ENCODE data around the gene PALD1. TPM values are rescaled to one million over a fixed set of nuclear protein-coding genes. Genes with fewer than 3 reads are reported as not detected.

The PALD1 gene
- polyA plus RNA-seq, 3 donors: 0.04 to 0.11 TPM; not detected in 1

GRCh38 chr10:70510904-70511303 is 32.3 kb downstream of the PALD1 start:
- Histone ChIP-seq H3K79me2 (ENCODE audit: insufficient read depth, low read length) (no peaks in the 10 kb centered on the region), H4K20me1 (ENCODE audit: insufficient read depth, low read length) (no peaks in the 10 kb centered on the region), H3K36me3 (replicated peaks in 1 of 2; ENCODE audit: control insufficient read depth in 1 of 2, insufficient read depth in 2 of 2, low read length in 2 of 2) (no peaks in the 10 kb centered on the region), H3K9ac (ENCODE audit: insufficient read depth, low read length, poor library complexity, severe bottlenecking) (no peak overlapping the region), H3K9me3 (replicated peaks in 1 of 2; ENCODE audit: control insufficient read depth in 1 of 2, insufficient read depth in 1 of 2, low read length in 2 of 2) (no peaks in the 10 kb centered on the region), H3K4me3 (replicated peaks in 1 of 3; ENCODE audit: low read depth in 2 of 3, low read length in 3 of 3) (no peak overlapping the region), H2AFZ (ENCODE audit: insufficient read depth, low read depth, low read length, poor library complexity, severe bottlenecking) (peak overlapping the region; percentile 1), H3K4me2 (replicated peaks; ENCODE audit: extremely low read depth, low read length, poor library complexity, severe bottlenecking) (no peak overlapping the region), H3K27me3 (ENCODE audit: control insufficient read depth in 2 of 2, insufficient read depth in 2 of 2, low read length in 2 of 2) (no peaks in the 10 kb centered on the region), H3K4me1 (ENCODE audit: control insufficient read depth in 1 of 2, insufficient read depth in 2 of 2, low read length in 2 of 2) (peaks cover 9 to 15% of the 10 kb centered on the region in 2 donors), H3K27ac (ENCODE audit: low read depth in 1 of 2, low read length in 2 of 2) (no peak overlapping the region)
- H3K9me3 Mint-ChIP-seq: no peaks in the 10 kb centered on the region
- TF ChIP-seq CTCF (IDR thresholded peaks at IDR 0.05): no peak
- DNase-seq: no peak
- 95% methylated on average over 6 of the region's 6 CpGs for WGBS (ENCODE audit: insufficient coverage)
- H3K27ac Mint-ChIP-seq: no peak overlapping the region
- no peak overlapping the region for H3K4me3 Mint-ChIP-seq
- H3K36me3 Mint-ChIP-seq: no peaks in the 10 kb centered on the region
- intact Hi-C loops (cut with micrococcal nuclease): no loop called here
- H3K4me1 Mint-ChIP-seq: peaks cover 16% of the 10 kb centered on the region
- H3K27me3 Mint-ChIP-seq (ENCODE audit: low read depth in 3 of 3): peaks cover 3 to 7% (median 3%) of the 10 kb centered on the region in 3 donors

- no peak overlapping the region for H3K9ac ChIP-seq (ENCODE audit: insufficient read depth, low read length, poor library complexity, severe bottlenecking)
- no peak for TF ChIP-seq CTCF (IDR thresholded peaks at IDR 0.05)
- H2AFZ ChIP-seq (ENCODE audit: insufficient read depth, low read depth, low read length, poor library complexity, severe bottlenecking): no peak overlapping the region
- 78% methylated on average over 5 of the region's 5 CpGs for WGBS (ENCODE audit: insufficient coverage)
- H3K4me1 ChIP-seq (ENCODE audit: control insufficient read depth in 1 of 2, insufficient read depth in 2 of 2, low read length in 2 of 2): peaks cover 9 to 15% of the 10 kb centered on the region in 2 donors
- H3K9me3 ChIP-seq (replicated peaks in 1 of 2; ENCODE audit: control insufficient read depth in 1 of 2, insufficient read depth in 1 of 2, low read length in 2 of 2): no peaks in the 10 kb centered on the region
- no peaks in the 10 kb centered on the region for H3K79me2 ChIP-seq (ENCODE audit: insufficient read depth, low read length)
- no peak overlapping the region for H3K4me2 ChIP-seq (replicated peaks; ENCODE audit: extremely low read depth, low read length, poor library complexity, severe bottlenecking)
- DNase-seq: no peak
- no peak overlapping the region for H3K4me3 Mint-ChIP-seq
- no peak overlapping the region for H3K4me3 ChIP-seq (replicated peaks in 1 of 3; ENCODE audit: low read depth in 2 of 3, low read length in 3 of 3)
- H4K20me1 ChIP-seq (ENCODE audit: insufficient read depth, low read length): no peaks in the 10 kb centered on the region
- intact Hi-C loops (cut with micrococcal nuclease): no loop called here
- no peaks in the 10 kb centered on the region for H3K36me3 ChIP-seq (replicated peaks in 1 of 2; ENCODE audit: control insufficient read depth in 1 of 2, insufficient read depth in 2 of 2, low read length in 2 of 2)
- no peak overlapping the region for H3K27ac ChIP-seq (ENCODE audit: low read depth in 1 of 2, low read length in 2 of 2)
- H3K36me3 Mint-ChIP-seq: no peaks in the 10 kb centered on the region
- no peaks in the 10 kb centered on the region for H3K27me3 ChIP-seq (ENCODE audit: control insufficient read depth in 2 of 2, insufficient read depth in 2 of 2, low read length in 2 of 2)
- no peaks in the 10 kb centered on the region for H3K9me3 Mint-ChIP-seq
- no peak overlapping the region for H3K27ac Mint-ChIP-seq
- peaks cover 3 to 9% (median 3%) of the 10 kb centered on the region in 3 donors for H3K27me3 Mint-ChIP-seq (ENCODE audit: low read depth in 3 of 3)
- peaks cover 16% of the 10 kb centered on the region for H3K4me1 Mint-ChIP-seq
Measured at GRCh38 chr10:70512149-70512639, 33.6 kb downstream of the PALD1 start.
